ENCODE data around the gene CCDC59. TPM values are rescaled to one million over a fixed set of nuclear protein-coding genes. Genes with fewer than 3 reads are reported as not detected.

Gene CCDC59
- polyA plus RNA-seq, 4 donors, result 40.2 to 61.7 (median 42.8) TPM

- no peaks in the 10 kb centered on the region for H3K4me1 ChIP-seq (ENCODE audit: control insufficient read depth in 3 of 3, insufficient read depth in 2 of 3, low read depth in 1 of 3, low read length in 2 of 3)
- FAIRE-seq (no peak), DNase-seq (no peak)
- H3K27ac ChIP-seq (ENCODE audit: low read depth in 1 of 3, low read length in 2 of 3), result no peak overlapping the region
- 94 to 97% (median 97%) methylated on average over 3 of the region's 3 CpGs for WGBS, 3 donors
- H3K36me3 ChIP-seq (ENCODE audit: control insufficient read depth in 3 of 3, insufficient read depth in 2 of 3, low read depth in 1 of 3, low read length in 3 of 3), result peaks cover 3 to 10% (median 7%) of the 10 kb centered on the region in 3 donors
- H3K27me3 ChIP-seq (ENCODE audit: control insufficient read depth in 3 of 3, insufficient read depth in 3 of 3, low read length in 3 of 3), result no peaks in the 10 kb centered on the region
- H3K4me3 ChIP-seq (ENCODE audit: low read depth in 1 of 3, low read length in 3 of 3), result no peak overlapping the region
- H3K9me3 ChIP-seq (ENCODE audit: control insufficient read depth in 2 of 2, insufficient read depth in 1 of 2, low read depth in 1 of 2, low read length in 1 of 2), result no peaks in the 10 kb centered on the region
These were observed 8.0 kb downstream of the CCDC59 start for GRCh38 chr12:82350161-82350560.

GRCh38 chr12:82329508-82329907, 28.7 kb downstream of the CCDC59 start:
- Histone ChIP-seq H3K4me1 (ENCODE audit: control insufficient read depth in 3 of 3, insufficient read depth in 2 of 3, low read depth in 1 of 3, low read length in 2 of 3) (no peaks in the 10 kb centered on the region), H3K9me3 (ENCODE audit: control insufficient read depth in 2 of 2, insufficient read depth in 1 of 2, low read depth in 1 of 2, low read length in 1 of 2) (no peaks in the 10 kb centered on the region), H3K36me3 (ENCODE audit: control insufficient read depth in 3 of 3, insufficient read depth in 2 of 3, low read depth in 1 of 3, low read length in 3 of 3) (no peaks in the 10 kb centered on the region), H3K27me3 (ENCODE audit: control insufficient read depth in 3 of 3, insufficient read depth in 3 of 3, low read length in 3 of 3) (no peaks in the 10 kb centered on the region), H3K27ac (ENCODE audit: low read depth in 1 of 3, low read length in 2 of 3) (no peak overlapping the region), H3K4me3 (ENCODE audit: low read depth in 1 of 3, low read length in 3 of 3) (no peak overlapping the region)
- DNase-seq, result peak; percentile 6 to 16
- 14 to 17% (median 15%) methylated on average over 1 of the region's 1 CpG for WGBS, 3 donors
- FAIRE-seq, result no peak

GRCh38 chr12:82327861-82328260, 30.3 kb downstream of the CCDC59 start:
- Histone ChIP-seq H3K4me3 (ENCODE audit: low read depth in 1 of 3, low read length in 3 of 3) (no peak overlapping the region), H3K36me3 (ENCODE audit: control insufficient read depth in 3 of 3, insufficient read depth in 2 of 3, low read depth in 1 of 3, low read length in 3 of 3) (no peaks in the 10 kb centered on the region), H3K27me3 (ENCODE audit: control insufficient read depth in 3 of 3, insufficient read depth in 3 of 3, low read length in 3 of 3) (no peaks in the 10 kb centered on the region), H3K27ac (ENCODE audit: low read depth in 1 of 3, low read length in 2 of 3) (no peak overlapping the region), H3K9me3 (ENCODE audit: control insufficient read depth in 2 of 2, insufficient read depth in 1 of 2, low read depth in 1 of 2, low read length in 1 of 2) (no peaks in the 10 kb centered on the region), H3K4me1 (ENCODE audit: control insufficient read depth in 3 of 3, insufficient read depth in 2 of 3, low read depth in 1 of 3, low read length in 2 of 3) (no peaks in the 10 kb centered on the region)
- DNase-seq, result no peak
- no peak for FAIRE-seq
- WGBS, 3 donors, result 49 to 63% (median 58%) methylated on average over 1 of the region's 1 CpG

- Histone ChIP-seq H3K27me3 (ENCODE audit: control insufficient read depth in 3 of 3, insufficient read depth in 3 of 3, low read length in 3 of 3) (no peaks in the 10 kb centered on the region), H3K4me1 (ENCODE audit: control insufficient read depth in 3 of 3, insufficient read depth in 2 of 3, low read depth in 1 of 3, low read length in 2 of 3) (no peaks in the 10 kb centered on the region), H3K27ac (ENCODE audit: low read depth in 1 of 3, low read length in 2 of 3) (no peak overlapping the region), H3K9me3 (ENCODE audit: control insufficient read depth in 2 of 2, insufficient read depth in 1 of 2, low read depth in 1 of 2, low read length in 1 of 2) (no peaks in the 10 kb centered on the region), H3K4me3 (ENCODE audit: low read depth in 1 of 3, low read length in 3 of 3) (no peak overlapping the region), H3K36me3 (ENCODE audit: control insufficient read depth in 3 of 3, insufficient read depth in 2 of 3, low read depth in 1 of 3, low read length in 3 of 3) (no peaks in the 10 kb centered on the region)
- DNase-seq (peak; percentile 11 to 24), FAIRE-seq (no peak)
- 6 to 17% (median 15%) methylated on average over 1 of the region's 1 CpG for WGBS, 3 donors
These were observed 31.2 kb downstream of the CCDC59 start for GRCh38 chr12:82326905-82327503.

- no peaks in the 10 kb centered on the region for H3K27me3 ChIP-seq (ENCODE audit: control insufficient read depth in 3 of 3, insufficient read depth in 3 of 3, low read length in 3 of 3)
- no peak overlapping the region for H3K27ac ChIP-seq (ENCODE audit: low read depth in 1 of 3, low read length in 2 of 3)
- no peak for DNase-seq
- no peaks in the 10 kb centered on the region for H3K4me1 ChIP-seq (ENCODE audit: control insufficient read depth in 3 of 3, insufficient read depth in 2 of 3, low read depth in 1 of 3, low read length in 2 of 3)
- no peak overlapping the region for H3K4me3 ChIP-seq (ENCODE audit: low read depth in 1 of 3, low read length in 3 of 3)
- FAIRE-seq, result no peak
- WGBS, 3 donors, result 42 to 59% (median 42%) methylated on average over 4 of the region's 4 CpGs
- no peaks in the 10 kb centered on the region for H3K9me3 ChIP-seq (ENCODE audit: control insufficient read depth in 2 of 2, insufficient read depth in 1 of 2, low read depth in 1 of 2, low read length in 1 of 2)
- no peaks in the 10 kb centered on the region for H3K36me3 ChIP-seq (ENCODE audit: control insufficient read depth in 3 of 3, insufficient read depth in 2 of 3, low read depth in 1 of 3, low read length in 3 of 3)
These were observed 32.4 kb downstream of the CCDC59 start for GRCh38 chr12:82325540-82326336.

GRCh38 chr12:82319276-82319675, 38.9 kb downstream of the CCDC59 start:
- Histone ChIP-seq H3K36me3 (ENCODE audit: control insufficient read depth in 3 of 3, insufficient read depth in 2 of 3, low read depth in 1 of 3, low read length in 3 of 3) (no peaks in the 10 kb centered on the region), H3K9me3 (ENCODE audit: control insufficient read depth in 2 of 2, insufficient read depth in 1 of 2, low read depth in 1 of 2, low read length in 1 of 2) (no peaks in the 10 kb centered on the region), H3K27me3 (ENCODE audit: control insufficient read depth in 3 of 3, insufficient read depth in 3 of 3, low read length in 3 of 3) (no peaks in the 10 kb centered on the region), H3K4me1 (ENCODE audit: control insufficient read depth in 3 of 3, insufficient read depth in 2 of 3, low read depth in 1 of 3, low read length in 2 of 3) (no peaks in the 10 kb centered on the region), H3K4me3 (ENCODE audit: low read depth in 1 of 3, low read length in 3 of 3) (no peak overlapping the region), H3K27ac (ENCODE audit: low read depth in 1 of 3, low read length in 2 of 3) (no peak overlapping the region)
- 67 to 74% (median 68%) methylated on average over 1 of the region's 1 CpG for WGBS, 3 donors
- no peak for DNase-seq
- FAIRE-seq, result no peak

GRCh38 chr12:82314406-82314892, 43.7 kb downstream of the CCDC59 start:
- no peaks in the 10 kb centered on the region for H3K4me1 ChIP-seq (ENCODE audit: control insufficient read depth in 3 of 3, insufficient read depth in 2 of 3, low read depth in 1 of 3, low read length in 2 of 3)
- no peak overlapping the region for H3K27ac ChIP-seq (ENCODE audit: low read depth in 1 of 3, low read length in 2 of 3)
- WGBS, 3 donors, result 17 to 41% (median 24%) methylated on average over 8 of the region's 8 CpGs
- DNase-seq (peak; percentile 2 to 20), FAIRE-seq (no peak)
- H3K4me3 ChIP-seq (ENCODE audit: low read depth in 1 of 3, low read length in 3 of 3), result no peak overlapping the region
- no peaks in the 10 kb centered on the region for H3K27me3 ChIP-seq (ENCODE audit: control insufficient read depth in 3 of 3, insufficient read depth in 3 of 3, low read length in 3 of 3)
- no peaks in the 10 kb centered on the region for H3K9me3 ChIP-seq (ENCODE audit: control insufficient read depth in 2 of 2, insufficient read depth in 1 of 2, low read depth in 1 of 2, low read length in 1 of 2)
- H3K36me3 ChIP-seq (ENCODE audit: control insufficient read depth in 3 of 3, insufficient read depth in 2 of 3, low read depth in 1 of 3, low read length in 3 of 3), result no peaks in the 10 kb centered on the region
